WTC11 (cell line): ENCODE results near the gene GPR27. TPM values are rescaled to one million over a fixed set of nuclear protein-coding genes. Genes with fewer than 3 reads are reported as not detected.
A peak's percentile ranks its signal among the peaks of the same experiment; 100 is the strongest.

Experiments
- ATAC-seq: fragments of 200-7000 bp; cut with Tn5 transposase; 2 replicates; pipeline ENCODE4 v1.10.0; 2021; ENCODE audit warnings: mild to moderate bottlenecking, moderate library complexity
- CTCF ChIA-PET: fragments of 300-600 bp; sonication (Branson Sonifier 250); formaldehyde crosslinking; loops from one replicate; lab custom pipeline; 2021; ENCODE audit warnings: antibody characterized with exemption; lab: Charles Lee
- POLR2A ChIA-PET: fragments of 350-600 bp; sonication (Branson Sonifier 250); formaldehyde crosslinking; loops from one replicate; lab custom pipeline; 2021; ENCODE audit warnings: antibody characterized with exemption; lab: Charles Lee
- DNase-seq: peaks from one replicate; pipeline ENCODE4 v3.0.0; 2021; ENCODE audit warnings: low spot score
- H3K27ac Mint-ChIP-seq: 2 replicates; pipeline ENCODE4 v1.8.0; 2021; ENCODE audit warnings: mixed read lengths
- H3K27me3 Mint-ChIP-seq: 2 replicates; pipeline ENCODE4 v1.8.0; 2021; ENCODE audit warnings: low read depth, mild to moderate bottlenecking, moderate library complexity, mixed read lengths
- H3K36me3 Mint-ChIP-seq: 2 replicates; pipeline ENCODE4 v1.8.0; 2021; ENCODE audit warnings: mixed read lengths
- H3K4me1 Mint-ChIP-seq: 2 replicates; pipeline ENCODE4 v1.8.0; 2022; ENCODE audit warnings: mixed read lengths
- H3K4me3 Mint-ChIP-seq: 2 replicates; pipeline ENCODE4 v1.8.0; 2021; ENCODE audit warnings: mild to moderate bottlenecking, moderate library complexity, mixed read lengths
- H3K9me3 Mint-ChIP-seq: 2 replicates; pipeline ENCODE4 v1.8.0; 2021; ENCODE audit warnings: mixed read lengths
- ATF1 ChIP-seq: sonication (generic); formaldehyde crosslinking; IDR thresholded peaks from 2 replicates; pipeline ENCODE4 v1.8.1; 2023; ENCODE audit warnings: mild to moderate bottlenecking, moderate library complexity, missing genetic modification reagents
- ATF3 ChIP-seq: sonication (generic); formaldehyde crosslinking; conservative IDR thresholded peaks from 2 replicates; pipeline ENCODE4 v1.8.1; 2022; ENCODE audit warnings: mild to moderate bottlenecking, missing genetic modification reagents
- CREB1 ChIP-seq: sonication (generic); formaldehyde crosslinking; IDR thresholded peaks from 2 replicates; pipeline ENCODE4 v1.8.0; 2023; ENCODE audit warnings: mild to moderate bottlenecking, missing genetic modification reagents
- CREM ChIP-seq: sonication (generic); formaldehyde crosslinking; IDR thresholded peaks from 2 replicates; pipeline ENCODE4 v1.8.1; 2022; ENCODE audit warnings: mild to moderate bottlenecking, missing genetic modification reagents, moderate library complexity
- ELF4 ChIP-seq: sonication (generic); formaldehyde crosslinking; IDR thresholded peaks from 2 replicates; pipeline ENCODE4 v1.8.1; 2022; ENCODE audit warnings: low read depth, mild to moderate bottlenecking, moderate library complexity, missing genetic modification reagents
- EMX1 ChIP-seq: fragments of 250-450 bp; sonication (Bioruptor Pico); IDR thresholded peaks from 2 replicates; pipeline ENCODE4 v1.8.0; 2021; ENCODE audit warnings: mild to moderate bottlenecking
- ETV6 ChIP-seq: sonication (generic); formaldehyde crosslinking; IDR thresholded peaks from 2 replicates; pipeline ENCODE4 v1.8.1; 2022; ENCODE audit warnings: mild to moderate bottlenecking, missing genetic modification reagents
- HMGA2 ChIP-seq: fragments of 250-450 bp; sonication (Bioruptor Pico); IDR thresholded peaks from 2 replicates; pipeline ENCODE4 v1.4.0; 2021; ENCODE audit warnings: mild to moderate bottlenecking, moderate library complexity
- NFATC4 ChIP-seq: fragments of 250-450 bp; sonication (Bioruptor Pico); IDR thresholded peaks from 2 replicates; pipeline ENCODE4 v1.9.0; 2021; ENCODE audit warnings: mild to moderate bottlenecking
- NR2C2 ChIP-seq: sonication (generic); formaldehyde crosslinking; IDR thresholded peaks from 2 replicates; pipeline ENCODE4 v1.8.0; 2022; ENCODE audit warnings: mild to moderate bottlenecking, missing genetic modification reagents
- OVOL2 ChIP-seq: fragments of 250-450 bp; sonication (Bioruptor Pico); IDR thresholded peaks from 2 replicates; pipeline ENCODE4 v1.9.0; 2021; ENCODE audit warnings: mild to moderate bottlenecking, borderline replicate concordance
- STAT6 ChIP-seq: sonication (generic); formaldehyde crosslinking; conservative IDR thresholded peaks from 2 replicates; pipeline ENCODE4 v1.8.1; 2023; ENCODE audit warnings: mild to moderate bottlenecking, low read depth, missing genetic modification reagents, moderate library complexity
- TP53 ChIP-seq: sonication (generic); formaldehyde crosslinking; IDR thresholded peaks from 2 replicates; pipeline ENCODE4 v1.8.1; 2023; ENCODE audit warnings: mild to moderate bottlenecking, missing genetic modification reagents
- USF2 ChIP-seq: sonication (generic); formaldehyde crosslinking; IDR thresholded peaks from 2 replicates; pipeline ENCODE4 v1.8.1; 2023; ENCODE audit warnings: mild to moderate bottlenecking, missing genetic modification reagents, moderate library complexity
- ZNF512 ChIP-seq: sonication (generic); formaldehyde crosslinking; IDR thresholded peaks from 2 replicates; pipeline ENCODE4 v1.8.1; 2022; ENCODE audit warnings: missing genetic modification reagents, borderline replicate concordance
- total RNA-seq: library from RNA; stranded (reverse); gene quantifications from 3 replicates; pipeline ENCODE4 v1.2.3, GENCODE V29; 2021
- TF ChIP-seq, protein P1 (sequence below): sonication (generic); formaldehyde crosslinking; IDR thresholded peaks from 2 replicates; pipeline ENCODE4 v1.8.0; 2023; ENCODE audit warnings: mild to moderate bottlenecking, missing genetic modification reagents
- TF ChIP-seq, protein P2 (sequence below): fragments of 250-450 bp; sonication (Bioruptor Pico); IDR thresholded peaks from 2 replicates; pipeline ENCODE4 v1.8.0; 2021; ENCODE audit warnings: mild to moderate bottlenecking
- TF ChIP-seq, protein P3 (sequence below): fragments of 250-450 bp; sonication (Bioruptor Pico); IDR thresholded peaks from 2 replicates; pipeline ENCODE4 v2.1.2; 2022; ENCODE audit warnings: mild to moderate bottlenecking, moderate library complexity
- TF ChIP-seq, protein P4 (sequence below): sonication (generic); formaldehyde crosslinking; IDR thresholded peaks from 2 replicates; pipeline ENCODE4 v1.8.1; 2022; ENCODE audit warnings: mild to moderate bottlenecking, missing genetic modification reagents, moderate library complexity, borderline replicate concordance
- TF ChIP-seq, protein P5 (sequence below): sonication (generic); formaldehyde crosslinking; IDR thresholded peaks from 2 replicates; pipeline ENCODE4 v1.8.0; 2022; ENCODE audit warnings: mild to moderate bottlenecking, missing genetic modification reagents
- TF ChIP-seq, protein P6 (sequence below): sonication (generic); formaldehyde crosslinking; IDR thresholded peaks from 2 replicates; pipeline ENCODE4 v1.8.0; 2022; ENCODE audit warnings: mild to moderate bottlenecking, missing genetic modification reagents

GPR27 gene
- total RNA-seq, 1 experiment from 2014 or later = 16.4 TPM

DNA sequence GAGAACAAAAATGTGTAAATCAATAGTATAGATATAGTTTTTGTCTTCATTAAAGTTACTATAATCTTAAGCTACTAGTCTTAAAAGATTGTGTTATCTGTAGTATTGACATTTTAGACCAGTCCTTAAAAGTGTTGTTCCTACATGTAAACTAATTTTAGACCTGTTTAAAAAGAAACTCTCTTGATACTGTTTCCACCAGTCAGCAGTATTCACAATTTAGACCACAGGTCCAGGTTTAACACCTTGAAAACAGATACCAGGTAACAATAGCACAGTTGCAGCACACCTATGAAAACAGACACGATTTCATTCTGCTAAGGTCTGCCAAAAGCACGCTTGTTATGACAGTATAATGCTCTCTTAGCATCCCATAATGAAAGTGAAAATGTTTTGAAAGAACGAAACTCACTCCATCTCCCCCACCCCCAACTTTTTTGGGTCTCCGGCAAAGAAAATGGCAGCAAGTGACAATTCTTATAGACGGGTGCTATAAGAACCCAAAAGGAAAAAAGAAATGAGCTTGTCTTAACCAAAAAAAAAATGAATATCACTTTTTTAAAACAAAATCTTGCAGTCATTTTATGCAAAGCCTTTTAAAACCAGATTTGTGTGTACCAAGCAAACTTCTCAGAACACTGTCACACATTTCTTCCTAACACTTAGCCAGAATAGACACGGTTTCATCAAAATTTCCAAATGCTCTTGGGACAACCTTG is 30.0 kb upstream of the GPR27 start:
- ATAC-seq = no peak
- peak overlapping the region; percentile 78 for H3K4me3 Mint-ChIP-seq
- DNase-seq = no peak
- TF ChIP-seq HMGA2 (CRISPR knock-in tag) = no peak
- TF ChIP-seq OVOL2 (CRISPR knock-in tag) = no peak
- TF ChIP-seq, protein P1, sequence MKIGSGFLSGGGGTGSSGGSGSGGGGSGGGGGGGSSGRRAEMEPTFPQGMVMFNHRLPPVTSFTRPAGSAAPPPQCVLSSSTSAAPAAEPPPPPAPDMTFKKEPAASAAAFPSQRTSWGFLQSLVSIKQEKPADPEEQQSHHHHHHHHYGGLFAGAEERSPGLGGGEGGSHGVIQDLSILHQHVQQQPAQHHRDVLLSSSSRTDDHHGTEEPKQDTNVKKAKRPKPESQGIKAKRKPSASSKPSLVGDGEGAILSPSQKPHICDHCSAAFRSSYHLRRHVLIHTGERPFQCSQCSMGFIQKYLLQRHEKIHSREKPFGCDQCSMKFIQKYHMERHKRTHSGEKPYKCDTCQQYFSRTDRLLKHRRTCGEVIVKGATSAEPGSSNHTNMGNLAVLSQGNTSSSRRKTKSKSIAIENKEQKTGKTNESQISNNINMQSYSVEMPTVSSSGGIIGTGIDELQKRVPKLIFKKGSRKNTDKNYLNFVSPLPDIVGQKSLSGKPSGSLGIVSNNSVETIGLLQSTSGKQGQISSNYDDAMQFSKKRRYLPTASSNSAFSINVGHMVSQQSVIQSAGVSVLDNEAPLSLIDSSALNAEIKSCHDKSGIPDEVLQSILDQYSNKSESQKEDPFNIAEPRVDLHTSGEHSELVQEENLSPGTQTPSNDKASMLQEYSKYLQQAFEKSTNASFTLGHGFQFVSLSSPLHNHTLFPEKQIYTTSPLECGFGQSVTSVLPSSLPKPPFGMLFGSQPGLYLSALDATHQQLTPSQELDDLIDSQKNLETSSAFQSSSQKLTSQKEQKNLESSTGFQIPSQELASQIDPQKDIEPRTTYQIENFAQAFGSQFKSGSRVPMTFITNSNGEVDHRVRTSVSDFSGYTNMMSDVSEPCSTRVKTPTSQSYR (CRISPR knock-in tag) = no peak
- no peak for TF ChIP-seq CREM (CRISPR knock-in tag)
- TF ChIP-seq, protein P2, sequence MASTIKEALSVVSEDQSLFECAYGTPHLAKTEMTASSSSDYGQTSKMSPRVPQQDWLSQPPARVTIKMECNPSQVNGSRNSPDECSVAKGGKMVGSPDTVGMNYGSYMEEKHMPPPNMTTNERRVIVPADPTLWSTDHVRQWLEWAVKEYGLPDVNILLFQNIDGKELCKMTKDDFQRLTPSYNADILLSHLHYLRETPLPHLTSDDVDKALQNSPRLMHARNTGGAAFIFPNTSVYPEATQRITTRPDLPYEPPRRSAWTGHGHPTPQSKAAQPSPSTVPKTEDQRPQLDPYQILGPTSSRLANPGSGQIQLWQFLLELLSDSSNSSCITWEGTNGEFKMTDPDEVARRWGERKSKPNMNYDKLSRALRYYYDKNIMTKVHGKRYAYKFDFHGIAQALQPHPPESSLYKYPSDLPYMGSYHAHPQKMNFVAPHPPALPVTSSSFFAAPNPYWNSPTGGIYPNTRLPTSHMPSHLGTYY = no peak
- TF ChIP-seq ZNF512 (CRISPR knock-in tag) = no peak
- no peak for TF ChIP-seq ELF4 (CRISPR knock-in tag)
- no peak for TF ChIP-seq NR2C2 (CRISPR knock-in tag)
- no peak for TF ChIP-seq EMX1 (CRISPR knock-in tag)
- no peak for TF ChIP-seq NFATC4 (CRISPR knock-in tag)
- no peak for TF ChIP-seq ATF3 (CRISPR knock-in tag)
- TF ChIP-seq STAT6 (CRISPR knock-in tag) = no peak
- TF ChIP-seq, all 79 proteins: peak for 0
- H3K9me3 Mint-ChIP-seq = no peaks in the 10 kb centered on the region
- no peaks in the 10 kb centered on the region for H3K36me3 Mint-ChIP-seq
- H3K27ac Mint-ChIP-seq = no peak overlapping the region
- H3K4me1 Mint-ChIP-seq = peaks cover 23% of the 10 kb centered on the region
- ChIA-PET POLR2A (no interaction called here), CTCF (no interaction called here)
- peaks cover 35% of the 10 kb centered on the region for H3K27me3 Mint-ChIP-seq

DNA sequence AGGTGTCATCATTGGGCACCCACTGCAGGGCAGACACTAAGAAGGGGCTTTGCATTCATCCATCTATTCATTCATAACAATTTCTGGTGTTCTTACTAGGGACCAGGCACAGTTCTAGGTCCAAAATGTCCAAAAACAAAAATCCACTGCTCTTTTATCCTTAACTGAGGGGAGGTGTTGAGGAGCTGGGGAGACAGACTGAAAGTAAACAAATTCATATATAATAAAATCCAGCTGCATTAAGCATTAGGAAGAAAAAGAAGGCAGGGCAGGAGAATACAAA is 29.5 kb upstream of the GPR27 start:
- Mint-ChIP-seq H3K27me3 (peaks cover 35% of the 10 kb centered on the region), H3K36me3 (no peaks in the 10 kb centered on the region), H3K9me3 (no peaks in the 10 kb centered on the region), H3K4me1 (peaks cover 26% of the 10 kb centered on the region), H3K4me3 (peak overlapping the region; percentile 78), H3K27ac (no peak overlapping the region)
- CTCF ChIA-PET = no interaction called here
- POLR2A ChIA-PET = no interaction called here
- ATAC-seq (no peak), DNase-seq (no peak)
- TF ChIP-seq, protein P3, sequence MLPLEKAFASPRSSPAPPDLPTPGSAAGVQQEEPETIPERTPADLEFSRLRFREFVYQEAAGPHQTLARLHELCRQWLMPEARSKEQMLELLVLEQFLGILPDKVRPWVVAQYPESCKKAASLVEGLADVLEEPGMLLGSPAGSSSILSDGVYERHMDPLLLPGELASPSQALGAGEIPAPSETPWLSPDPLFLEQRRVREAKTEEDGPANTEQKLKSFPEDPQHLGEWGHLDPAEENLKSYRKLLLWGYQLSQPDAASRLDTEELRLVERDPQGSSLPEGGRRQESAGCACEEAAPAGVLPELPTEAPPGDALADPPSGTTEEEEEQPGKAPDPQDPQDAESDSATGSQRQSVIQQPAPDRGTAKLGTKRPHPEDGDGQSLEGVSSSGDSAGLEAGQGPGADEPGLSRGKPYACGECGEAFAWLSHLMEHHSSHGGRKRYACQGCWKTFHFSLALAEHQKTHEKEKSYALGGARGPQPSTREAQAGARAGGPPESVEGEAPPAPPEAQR (CRISPR knock-in tag) = no peak
- no peak for TF ChIP-seq USF2 (CRISPR knock-in tag)
- no peak for TF ChIP-seq ATF1 (CRISPR knock-in tag)
- TF ChIP-seq, protein P4, sequence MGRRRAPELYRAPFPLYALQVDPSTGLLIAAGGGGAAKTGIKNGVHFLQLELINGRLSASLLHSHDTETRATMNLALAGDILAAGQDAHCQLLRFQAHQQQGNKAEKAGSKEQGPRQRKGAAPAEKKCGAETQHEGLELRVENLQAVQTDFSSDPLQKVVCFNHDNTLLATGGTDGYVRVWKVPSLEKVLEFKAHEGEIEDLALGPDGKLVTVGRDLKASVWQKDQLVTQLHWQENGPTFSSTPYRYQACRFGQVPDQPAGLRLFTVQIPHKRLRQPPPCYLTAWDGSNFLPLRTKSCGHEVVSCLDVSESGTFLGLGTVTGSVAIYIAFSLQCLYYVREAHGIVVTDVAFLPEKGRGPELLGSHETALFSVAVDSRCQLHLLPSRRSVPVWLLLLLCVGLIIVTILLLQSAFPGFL (CRISPR knock-in tag) = no peak
- no peak for TF ChIP-seq EMX1 (CRISPR knock-in tag)
- no peak for TF ChIP-seq CREB1 (CRISPR knock-in tag)
- no peak for TF ChIP-seq TP53 (CRISPR knock-in tag)
- TF ChIP-seq, protein P5, sequence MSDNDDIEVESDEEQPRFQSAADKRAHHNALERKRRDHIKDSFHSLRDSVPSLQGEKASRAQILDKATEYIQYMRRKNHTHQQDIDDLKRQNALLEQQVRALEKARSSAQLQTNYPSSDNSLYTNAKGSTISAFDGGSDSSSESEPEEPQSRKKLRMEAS (CRISPR knock-in tag) = no peak
- TF ChIP-seq, protein P6, sequence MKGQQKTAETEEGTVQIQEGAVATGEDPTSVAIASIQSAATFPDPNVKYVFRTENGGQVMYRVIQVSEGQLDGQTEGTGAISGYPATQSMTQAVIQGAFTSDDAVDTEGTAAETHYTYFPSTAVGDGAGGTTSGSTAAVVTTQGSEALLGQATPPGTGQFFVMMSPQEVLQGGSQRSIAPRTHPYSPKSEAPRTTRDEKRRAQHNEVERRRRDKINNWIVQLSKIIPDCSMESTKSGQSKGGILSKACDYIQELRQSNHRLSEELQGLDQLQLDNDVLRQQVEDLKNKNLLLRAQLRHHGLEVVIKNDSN (CRISPR knock-in tag) = no peak
- TF ChIP-seq ETV6 (CRISPR knock-in tag) = no peak
